Activated CD4-positive, CD25-positive, alpha-beta regulatory T cell treated with anti-CD3 and anti-CD28 coated beads, Interleukin-2, amount 50 U/mL, for 72 hours (primary cell): ENCODE results near the gene OR10S1.
"Not testable (repeated sequence)": the region's sequence is repeated elsewhere in the genome, so short reads cannot be mapped to it uniquely, and the experiment has no call there.

Experiments
- DNase-seq: peaks from one replicate; pipeline ENCODE4 v3.0.0; 2021

The OR10S1 gene

GRCh38 chr11:123977731-123978347 lies at the start of gene OR10S1:
Gene OR10S1, minus strand, starts transcription at chr11:123977781. Its CDS starts 117 bp downstream, at chr11:123977664.
- no peak for DNase-seq

- DNase-seq, result no peak
Observed at GRCh38 chr11:124026498-124026897, 48.9 kb upstream of the OR10S1 start, which contains the start of gene OR10G8. Gene OR10G8, plus strand, starts transcription at chr11:124026798. Its CDS starts 2,825 bp downstream, at chr11:124029623.

- DNase-seq, result not testable (repeated sequence)
Observed at GRCh38 chr11:124015837-124016236, 38.3 kb upstream of the OR10S1 start.

GRCh38 chr11:124012697-124013096 lies 35.1 kb upstream of the OR10S1 start, which contains the start of gene OR10G4:
Gene OR10G4, plus strand, starts transcription at chr11:124012997. Its CDS starts 2,578 bp downstream, at chr11:124015575.
- DNase-seq, result no peak

- no peak for DNase-seq
Observed at GRCh38 chr11:123995119-123995518, 17.5 kb upstream of the OR10S1 start, which contains the start of gene OR10G6. Gene OR10G6, minus strand, starts transcription at chr11:123995161. Its CDS starts 0 bp downstream, at chr11:123995161.

- DNase-seq, result no peak
Observed at GRCh38 chr11:123979311-123979710, 1.7 kb upstream of the OR10S1 start.

GRCh38 chr11:123976770-123977560 lies 616 bp downstream of the OR10S1 start:
- no peak for DNase-seq

GRCh38 chr11:123973816-123974215 lies 3.8 kb downstream of the OR10S1 start:
- no peak for DNase-seq

- DNase-seq, result no peak
Observed at GRCh38 chr11:123956752-123957151, 20.8 kb downstream of the OR10S1 start.

- no peak for DNase-seq
Observed at GRCh38 chr11:123945132-123945531, 32.4 kb downstream of the OR10S1 start.

- DNase-seq, result no peak
Observed at GRCh38 chr11:123943738-123944137, 33.8 kb downstream of the OR10S1 start, which contains the start of gene OR6T1. Gene OR6T1, minus strand, starts transcription at chr11:123943838. Its CDS starts 0 bp downstream, at chr11:123943838.

GRCh38 chr11:123942413-123942812 lies 35.2 kb downstream of the OR10S1 start:
- no peak for DNase-seq

- DNase-seq, result no peak
Observed at GRCh38 chr11:123939317-123939716, 38.3 kb downstream of the OR10S1 start, which contains the start of gene OR4D5. Gene OR4D5, plus strand, starts transcription at chr11:123939617. Its CDS starts 0 bp downstream, at chr11:123939617.
